GM21515 (cell line): ENCODE measurements around the gene GNAQ.
"Not testable (repeated sequence)": the region's sequence is repeated elsewhere in the genome, so short reads cannot be mapped to it uniquely, and the experiment has no call there.

ENCODE experiments used
- ATAC-seq: cut with Tn5 transposase; IDR thresholded peaks from one replicate; pipeline ENCODE4 v1.9.1; 2021; ENCODE audit not compliant: unreplicated experiment

GNAQ gene

GRCh38 chr9:77747163-77747562 lies 284.4 kb downstream of the GNAQ start:
- no peak for ATAC-seq

- ATAC-seq = no peak
Observed at GRCh38 chr9:77744841-77745430, 286.7 kb downstream of the GNAQ start.

GRCh38 chr9:77743386-77743785 lies 288.2 kb downstream of the GNAQ start:
- no peak for ATAC-seq

GRCh38 chr9:77738932-77739331 lies 292.7 kb downstream of the GNAQ start:
- no peak for ATAC-seq

GRCh38 chr9:77735494-77735893 lies 296.1 kb downstream of the GNAQ start:
- ATAC-seq = no peak

- no peak for ATAC-seq
Observed at GRCh38 chr9:77731930-77732329, 299.7 kb downstream of the GNAQ start.

GRCh38 chr9:77731008-77731698 lies 300.5 kb downstream of the GNAQ start:
- no peak for ATAC-seq

- no peak for ATAC-seq
Observed at GRCh38 chr9:77729177-77729576, 302.4 kb downstream of the GNAQ start.

GRCh38 chr9:77726814-77727213 lies 304.8 kb downstream of the GNAQ start:
- ATAC-seq = no peak

GRCh38 chr9:77726289-77726688 lies 305.3 kb downstream of the GNAQ start:
- ATAC-seq = no peak

- no peak for ATAC-seq
Observed at GRCh38 chr9:77725820-77726219, 305.8 kb downstream of the GNAQ start.

- ATAC-seq = no peak
Observed at GRCh38 chr9:77725046-77725694, 306.4 kb downstream of the GNAQ start.

- ATAC-seq = not testable (repeated sequence)
Observed at GRCh38 chr9:77721156-77721555, 310.5 kb downstream of the GNAQ start.

- ATAC-seq = no peak
Observed at GRCh38 chr9:77719321-77719720, 312.3 kb downstream of the GNAQ start.

- ATAC-seq = not testable (repeated sequence)
Observed at GRCh38 chr9:77718298-77718640, 313.3 kb downstream of the GNAQ start.

- not testable (repeated sequence) for ATAC-seq
Observed at GRCh38 chr9:77717608-77718297, 313.9 kb downstream of the GNAQ start.

GRCh38 chr9:77714077-77714549 lies 317.5 kb downstream of the GNAQ start:
- ATAC-seq = no peak

GRCh38 chr9:77712533-77713130 lies 319.0 kb downstream of the GNAQ start:
- ATAC-seq = no peak

GRCh38 chr9:77710965-77711648 lies 320.5 kb downstream of the GNAQ start:
- ATAC-seq = no peak

GRCh38 chr9:77710316-77710715 lies 321.3 kb downstream of the GNAQ start:
- no peak for ATAC-seq
